Activated gamma-delta T cell treated with Interleukin-2 at 50 U/mL for 16 hours (primary cell): Measurements from ENCODE around the gene URI1.

Experiments
- DNase-seq: peaks from one replicate; pipeline ENCODE4 v3.0.0-alpha.2; 2020

URI1 gene

DNA sequence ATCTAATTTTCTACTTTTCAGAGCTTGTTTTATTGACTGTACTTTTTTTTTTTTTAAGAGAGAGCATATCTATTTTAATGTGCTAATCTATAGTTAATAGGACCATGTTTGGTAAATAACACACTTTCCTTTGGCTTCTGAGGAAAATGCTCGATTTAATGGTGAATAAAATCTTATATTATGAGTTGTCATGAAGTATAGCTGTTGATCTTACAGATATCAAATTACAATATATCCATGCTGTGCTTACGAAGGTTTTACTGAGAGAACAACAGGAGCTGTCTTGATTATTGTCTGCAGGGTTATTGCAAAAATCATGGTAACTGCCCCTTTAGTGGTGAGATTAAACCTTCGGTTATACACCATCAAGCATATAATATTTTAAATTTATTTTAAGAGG, 29.6 kb downstream of the URI1 start:
- no peak for DNase-seq

GRCh38 chr19:29974701-29975100, 32.7 kb downstream of the URI1 start:
- DNase-seq = no peak

- DNase-seq = no peak
These were observed 34.3 kb downstream of the URI1 start for GRCh38 chr19:29976151-29976943.

DNA sequence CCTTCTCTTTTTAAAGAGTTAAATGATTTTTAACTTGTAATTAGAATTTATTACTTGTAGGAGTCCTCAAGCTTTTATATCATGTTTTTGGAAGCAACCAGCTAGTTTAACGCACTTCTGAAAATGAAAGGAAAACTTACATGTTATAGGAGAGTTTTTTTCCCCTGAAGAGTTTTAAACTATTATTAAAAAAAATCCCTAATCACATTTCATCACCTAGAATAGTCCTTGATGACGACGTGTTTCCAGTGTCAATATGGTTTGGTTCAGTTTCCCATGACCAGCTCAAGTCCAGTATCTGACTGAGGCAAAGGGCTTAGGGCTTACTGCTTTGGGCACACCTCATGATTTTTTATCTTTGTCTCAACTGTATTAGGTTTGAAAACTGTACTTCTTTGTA, 36.0 kb downstream of the URI1 start:
- no peak for DNase-seq

DNA sequence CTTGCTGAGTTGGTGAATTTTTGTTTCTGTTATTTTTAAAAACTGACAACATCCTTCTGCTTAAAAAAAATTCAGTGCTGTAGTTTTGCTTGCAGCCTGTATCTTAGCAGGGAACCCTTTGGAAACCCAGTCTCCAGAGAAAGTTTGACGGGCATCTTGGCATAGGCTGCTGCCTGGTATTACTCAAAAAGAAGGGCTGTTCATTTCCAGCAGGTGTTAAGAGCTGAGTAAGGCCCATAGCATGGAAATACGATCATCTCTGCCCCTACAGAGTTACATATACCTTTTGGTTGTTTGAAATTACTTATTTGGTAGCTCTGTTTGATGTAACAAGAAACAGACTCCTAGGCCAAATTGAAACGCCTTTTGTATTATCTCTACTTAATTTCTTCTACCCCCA, 41.5 kb downstream of the URI1 start:
- DNase-seq = no peak

DNA sequence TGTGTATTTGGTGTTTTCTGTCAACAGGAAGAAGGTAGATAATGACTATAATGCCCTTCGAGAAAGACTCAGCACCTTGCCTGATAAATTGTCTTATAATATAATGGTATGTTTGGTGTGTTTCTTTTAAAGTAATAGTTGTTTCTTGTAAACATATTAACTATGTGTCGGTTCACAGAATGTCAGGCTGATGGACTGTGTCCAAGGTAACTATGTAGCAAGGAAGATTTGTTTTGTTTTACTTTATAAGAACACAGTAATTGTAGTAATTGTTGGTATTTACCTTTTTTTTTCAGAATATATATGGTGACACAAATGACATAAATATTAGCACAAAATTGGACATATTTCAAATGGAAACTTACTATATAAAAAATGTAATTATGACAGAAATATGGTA, 43.2 kb downstream of the URI1 start:
- no peak for DNase-seq

DNA sequence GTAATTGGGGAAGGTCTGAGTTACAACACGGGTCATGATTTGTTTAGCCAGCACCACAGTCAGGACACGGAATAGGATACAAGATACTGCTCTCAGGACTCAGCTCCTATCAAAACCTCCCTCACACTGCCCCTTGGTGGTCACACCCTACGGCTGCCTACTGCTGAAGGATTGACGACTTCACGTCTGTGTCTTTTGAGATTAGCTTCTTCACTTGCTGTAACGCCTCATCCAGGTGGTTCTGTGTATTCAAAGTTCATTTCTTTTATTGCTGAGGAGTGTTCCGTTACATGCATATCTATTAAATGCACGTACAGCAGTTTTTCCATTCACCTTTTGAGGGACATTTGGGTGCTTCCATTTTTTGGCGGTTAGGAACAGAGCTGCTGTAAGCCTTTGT, 46.3 kb downstream of the URI1 start:
- DNase-seq = no peak

- DNase-seq = no peak
These were observed 50.3 kb downstream of the URI1 start for GRCh38 chr19:29992233-29992867.

GRCh38 chr19:29999490-29999889, 57.5 kb downstream of the URI1 start:
- no peak for DNase-seq

GRCh38 chr19:30000862-30001261, 58.8 kb downstream of the URI1 start:
- no peak for DNase-seq

GRCh38 chr19:30001301-30001700, 59.3 kb downstream of the URI1 start:
- no peak for DNase-seq

GRCh38 chr19:30001791-30002190, 59.8 kb downstream of the URI1 start:
- DNase-seq = no peak

DNA sequence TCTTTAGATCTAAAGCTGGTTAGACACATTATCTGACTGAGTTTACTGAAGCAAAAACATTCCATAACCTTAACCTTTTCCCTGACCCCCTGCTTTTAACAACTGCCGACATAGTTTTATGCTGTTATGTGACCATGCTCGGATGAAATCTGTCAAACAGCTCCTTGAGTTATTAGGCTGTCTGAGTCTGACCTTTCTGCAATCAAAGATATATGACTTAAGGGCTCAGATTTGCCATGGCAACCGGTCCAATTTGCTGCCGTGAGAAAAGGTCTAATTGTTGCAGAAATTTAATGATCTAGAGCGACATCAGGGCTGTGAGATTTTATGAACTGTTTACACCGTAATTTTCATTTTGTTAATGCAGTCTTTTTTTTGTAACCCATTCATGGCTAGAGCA, 61.8 kb downstream of the URI1 start:
- no peak for DNase-seq

DNA sequence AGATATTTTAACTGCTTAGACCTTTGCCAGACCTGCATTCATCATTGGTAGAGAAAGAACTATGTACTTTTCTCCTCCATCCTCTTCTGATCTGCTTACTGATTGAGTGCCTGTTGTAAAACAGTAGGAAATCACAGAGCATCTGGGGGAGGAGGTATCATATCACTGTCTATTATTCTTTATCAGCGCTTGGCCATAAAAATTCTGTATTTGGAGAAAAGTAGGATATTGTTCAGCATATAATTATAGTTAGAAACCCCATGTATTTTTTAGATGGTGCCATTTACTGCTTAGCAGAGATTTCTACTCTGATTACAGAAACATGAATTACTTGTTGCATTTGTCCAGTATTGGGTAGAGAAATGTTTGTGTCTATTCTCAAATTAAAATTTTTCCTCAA, 62.4 kb downstream of the URI1 start:
- DNase-seq = no peak

DNA sequence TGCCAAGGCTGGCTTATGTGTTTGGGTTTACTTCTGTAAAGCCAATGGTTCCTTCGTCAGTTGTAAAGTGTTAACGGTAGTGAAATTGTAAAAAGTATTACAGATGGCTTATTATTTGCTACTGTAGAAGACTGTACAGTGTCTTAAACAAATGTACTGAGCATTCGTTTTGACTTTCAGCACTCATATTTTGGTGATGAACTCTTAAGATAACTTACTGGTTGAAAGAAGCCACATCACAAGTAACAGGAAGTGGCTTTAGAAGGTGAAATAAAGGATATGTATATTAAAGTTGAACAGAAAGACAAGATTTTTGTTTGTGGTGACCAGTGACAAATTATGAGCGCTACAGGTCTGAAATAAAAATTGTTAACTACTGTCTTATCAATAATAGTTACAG, 64.2 kb downstream of the URI1 start:
- no peak for DNase-seq

GRCh38 chr19:30008169-30008568, 66.1 kb downstream of the URI1 start:
- no peak for DNase-seq

GRCh38 chr19:30009013-30009412, 67.0 kb downstream of the URI1 start:
- no peak for DNase-seq

- no peak for DNase-seq
These were observed 69.1 kb downstream of the URI1 start for GRCh38 chr19:30011051-30011578.

DNA sequence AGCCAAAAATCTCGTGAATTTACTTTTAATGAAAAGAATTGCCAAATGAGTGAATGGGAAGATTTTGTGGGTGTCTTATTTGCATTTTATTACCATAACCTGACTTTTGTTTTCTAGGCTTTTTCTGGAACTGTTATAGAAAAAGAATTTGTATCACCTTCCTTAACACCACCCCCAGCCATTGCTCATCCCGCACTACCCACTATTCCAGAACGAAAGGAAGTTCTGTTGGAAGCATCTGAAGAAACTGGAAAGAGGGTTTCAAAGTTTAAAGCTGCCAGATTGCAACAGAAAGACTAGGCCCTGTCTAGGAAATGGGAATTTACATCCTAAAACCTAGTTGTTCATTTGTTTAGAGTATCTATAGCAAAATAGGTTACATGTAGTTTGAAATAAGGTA, 72.7 kb downstream of the URI1 start:
- no peak for DNase-seq

DNA sequence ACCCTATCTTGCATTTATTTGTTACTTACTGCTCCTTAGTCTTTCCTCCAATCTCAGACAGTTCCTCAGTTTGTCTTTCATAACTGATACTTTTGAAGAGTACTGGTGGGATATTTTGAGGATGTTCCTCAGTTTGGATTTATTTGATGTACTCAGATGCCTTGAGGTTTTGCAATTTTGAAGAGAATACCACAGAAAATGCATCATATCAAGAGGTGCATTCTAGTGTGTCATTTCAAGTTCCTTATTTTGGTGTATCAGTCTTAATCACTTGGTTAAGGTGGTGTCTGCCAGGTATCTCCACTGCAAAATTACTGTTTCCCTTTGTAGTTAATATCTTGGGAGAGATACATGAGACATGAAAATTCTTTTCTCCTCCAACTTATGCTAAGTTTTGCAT, 75.1 kb downstream of the URI1 start:
- DNase-seq = no peak

DNA sequence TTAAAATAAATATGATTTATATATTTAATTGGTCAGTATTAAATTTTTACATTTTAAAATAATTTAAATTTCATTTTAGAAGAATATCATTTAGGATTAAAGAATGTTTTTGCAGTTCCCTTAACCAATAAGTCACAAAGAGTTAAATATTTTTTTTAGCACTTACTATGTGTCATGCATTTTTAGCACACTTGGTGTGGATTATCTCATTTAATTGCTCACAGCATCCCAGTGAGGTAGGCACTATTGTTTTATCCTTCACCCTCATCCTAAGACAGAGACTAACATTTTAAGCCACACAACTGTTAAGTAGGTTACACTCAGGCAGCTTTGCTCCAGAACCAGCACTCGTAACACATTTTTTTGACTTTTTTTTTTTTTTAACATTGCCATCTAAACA, 78.2 kb downstream of the URI1 start:
- no peak for DNase-seq

DNA sequence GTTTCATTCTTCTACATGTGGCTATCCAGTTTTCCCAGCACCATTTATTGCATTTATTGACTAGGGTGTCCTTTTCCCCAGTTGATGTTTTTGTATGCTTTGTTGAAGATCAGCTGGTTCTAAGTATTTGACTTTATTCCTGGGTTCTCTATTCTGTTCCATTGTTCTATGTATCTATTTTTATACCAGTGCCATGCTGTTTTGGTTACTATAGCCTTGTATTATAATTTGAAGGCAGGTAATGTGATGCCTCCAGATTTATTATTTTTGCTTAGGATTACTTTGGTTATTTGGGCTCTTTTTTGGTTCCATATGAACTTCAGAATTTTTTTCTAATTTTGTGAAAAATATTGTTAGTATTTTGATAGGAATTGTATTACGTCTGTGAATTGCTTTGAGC, 80.6 kb downstream of the URI1 start:
- no peak for DNase-seq

DNA sequence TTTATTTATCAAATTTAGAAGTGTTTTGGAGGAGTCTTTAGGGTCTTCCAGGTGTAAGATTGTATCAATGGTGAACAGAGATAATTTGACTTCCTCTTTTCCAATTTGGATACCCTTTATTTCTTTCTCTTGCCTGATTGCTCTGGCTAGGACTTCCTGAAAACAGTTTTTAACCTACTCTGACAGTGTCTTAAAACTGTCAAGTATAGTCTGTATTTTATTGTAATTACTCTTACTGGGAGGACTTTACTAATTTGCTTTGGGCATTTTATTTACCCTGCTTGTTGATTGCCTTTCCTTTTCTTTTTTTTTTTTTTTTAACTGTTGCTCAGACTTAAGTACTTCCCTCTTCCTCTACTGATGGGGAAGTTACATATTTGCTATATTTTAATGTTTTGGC, 81.3 kb downstream of the URI1 start:
- DNase-seq = no peak

DNA sequence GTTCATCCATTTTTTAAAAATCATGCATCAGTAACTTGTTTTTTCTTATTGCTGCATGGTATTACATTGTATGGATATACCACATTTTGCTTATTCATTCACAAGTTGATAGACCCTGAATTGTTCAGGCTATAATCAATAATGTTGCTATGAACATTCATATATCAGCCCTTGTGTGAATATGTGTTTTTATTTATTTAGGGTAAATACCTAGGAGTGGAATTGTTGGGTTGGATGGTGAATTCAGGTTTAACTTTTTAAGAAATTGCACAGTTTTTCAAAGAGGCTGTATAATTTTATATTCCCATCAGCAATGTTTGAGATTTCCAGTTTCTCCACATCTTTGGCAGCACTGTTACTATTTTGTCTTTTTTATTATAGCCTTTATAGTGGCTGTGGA, 82.1 kb downstream of the URI1 start:
- DNase-seq = no peak

DNA sequence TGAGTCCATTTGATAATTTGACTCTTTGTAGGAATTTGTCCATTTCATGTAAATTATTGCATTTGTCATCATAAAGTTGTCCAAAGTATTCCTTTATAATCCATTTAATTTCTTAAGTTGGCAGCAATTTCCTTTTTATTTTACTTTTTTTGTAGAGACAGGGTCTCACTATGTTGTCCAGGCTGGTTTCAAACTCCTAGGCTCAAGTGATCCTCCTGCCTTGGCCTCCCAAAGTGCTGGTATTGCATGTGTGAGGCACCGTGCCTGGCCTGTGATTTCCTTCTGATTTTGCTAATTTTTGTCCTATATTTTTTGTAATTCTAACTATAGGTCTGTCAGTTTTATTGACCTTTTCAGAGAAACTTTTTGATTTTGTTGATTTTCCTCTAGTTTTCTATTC, 84.9 kb downstream of the URI1 start:
- DNase-seq = no peak
